Measurements from ENCODE around the gene IGF1R.

IGF1R gene

DNA sequence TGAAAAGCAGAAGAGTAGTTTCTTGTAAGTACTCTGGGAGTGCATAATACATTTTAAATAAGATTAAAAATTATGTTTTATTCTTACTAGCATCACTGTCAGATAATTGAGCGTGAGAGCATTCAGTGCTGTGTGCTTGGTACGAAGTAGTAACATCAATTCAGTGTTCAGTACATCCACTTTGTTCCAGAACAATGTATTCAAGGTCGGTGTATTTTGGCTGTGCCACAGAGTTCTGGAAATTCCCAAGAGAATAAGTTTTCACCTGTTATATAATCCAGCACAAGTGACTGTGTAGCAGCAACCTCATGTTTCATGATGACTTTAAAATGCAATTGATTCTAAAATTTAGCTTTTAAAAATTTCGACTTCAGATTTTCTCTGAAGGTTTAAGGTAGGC is 130.6 kb downstream of the IGF1R start:
- H3K9me3 ChIP-seq (ENCODE audit: low read length): no peaks in the 10 kb centered on the region
- no peaks in the 10 kb centered on the region for H3K27me3 ChIP-seq (ENCODE audit: insufficient read depth, low read length)
- no peaks in the 10 kb centered on the region for H3K4me1 ChIP-seq (ENCODE audit: insufficient read depth, low read length)
- no peak overlapping the region for H2AFZ ChIP-seq (ENCODE audit: low read depth, low read length)
- H3K36me3 ChIP-seq (ENCODE audit: insufficient read depth, low read length): no peaks in the 10 kb centered on the region
- H3K4me3 ChIP-seq (ENCODE audit: low read length): no peak overlapping the region

GRCh38 chr15:98779463-98780071 is 131.2 kb downstream of the IGF1R start:
- Histone ChIP-seq H3K27me3 (ENCODE audit: insufficient read depth, low read length) (no peaks in the 10 kb centered on the region), H3K36me3 (ENCODE audit: insufficient read depth, low read length) (no peaks in the 10 kb centered on the region), H2AFZ (ENCODE audit: low read depth, low read length) (no peak overlapping the region), H3K4me3 (ENCODE audit: low read length) (no peak overlapping the region), H3K4me1 (ENCODE audit: insufficient read depth, low read length) (no peaks in the 10 kb centered on the region), H3K9me3 (ENCODE audit: low read length) (no peaks in the 10 kb centered on the region)

DNA sequence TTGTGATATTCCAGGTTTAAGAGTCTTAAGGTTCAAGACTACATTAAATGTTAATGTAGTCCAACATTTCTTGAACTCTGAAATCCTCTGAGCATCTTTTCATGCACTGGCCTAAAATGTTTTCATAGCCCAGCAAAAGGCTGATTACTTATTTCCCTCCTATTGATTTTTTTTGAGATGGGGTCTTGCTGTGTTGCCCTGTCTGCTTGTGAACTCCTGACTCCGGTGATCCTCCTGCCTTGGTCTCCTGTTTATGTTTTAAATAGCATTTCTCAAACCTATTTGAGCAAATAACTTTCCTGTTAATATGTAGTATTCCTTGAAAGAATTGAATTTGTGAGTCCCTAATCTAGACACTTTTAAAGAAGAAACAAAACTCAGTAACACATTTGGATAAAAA is 133.5 kb downstream of the IGF1R start:
- Histone ChIP-seq H3K27me3 (ENCODE audit: insufficient read depth, low read length) (no peaks in the 10 kb centered on the region), H3K4me3 (ENCODE audit: low read length) (no peak overlapping the region), H3K4me1 (ENCODE audit: insufficient read depth, low read length) (peaks cover 17% of the 10 kb centered on the region), H3K9me3 (ENCODE audit: low read length) (no peaks in the 10 kb centered on the region), H3K36me3 (ENCODE audit: insufficient read depth, low read length) (no peaks in the 10 kb centered on the region), H2AFZ (ENCODE audit: low read depth, low read length) (no peak overlapping the region)

GRCh38 chr15:98782801-98783200 is 134.5 kb downstream of the IGF1R start:
- Histone ChIP-seq H3K4me3 (ENCODE audit: low read length) (no peak overlapping the region), H3K9me3 (ENCODE audit: low read length) (no peaks in the 10 kb centered on the region), H3K4me1 (ENCODE audit: insufficient read depth, low read length) (peaks cover 24% of the 10 kb centered on the region), H3K27me3 (ENCODE audit: insufficient read depth, low read length) (no peaks in the 10 kb centered on the region), H3K36me3 (ENCODE audit: insufficient read depth, low read length) (no peaks in the 10 kb centered on the region), H2AFZ (ENCODE audit: low read depth, low read length) (no peak overlapping the region)

DNA sequence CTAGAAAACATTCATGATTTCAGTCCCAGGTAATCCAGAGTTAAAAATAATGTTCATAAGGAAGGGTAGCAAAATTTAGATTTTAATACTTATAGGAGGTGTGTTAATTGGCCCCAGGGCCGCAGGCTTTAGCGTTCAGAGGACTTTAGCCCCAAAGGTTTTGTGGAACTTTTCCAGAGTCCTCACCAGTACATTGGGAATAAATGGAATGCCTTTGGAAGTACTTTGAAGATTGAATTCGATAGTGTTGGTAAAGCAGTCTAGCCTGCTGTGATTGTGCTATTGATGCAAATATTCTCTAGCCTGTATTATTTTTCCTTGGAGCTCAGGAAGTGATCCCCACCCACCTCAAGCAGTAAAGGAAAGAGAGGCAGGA is 137.1 kb downstream of the IGF1R start:
- Histone ChIP-seq H3K4me1 (ENCODE audit: insufficient read depth, low read length) (peaks cover 38% of the 10 kb centered on the region), H3K4me3 (ENCODE audit: low read length) (no peak overlapping the region), H3K9me3 (ENCODE audit: low read length) (no peaks in the 10 kb centered on the region), H3K27me3 (ENCODE audit: insufficient read depth, low read length) (no peaks in the 10 kb centered on the region), H3K36me3 (ENCODE audit: insufficient read depth, low read length) (no peaks in the 10 kb centered on the region), H2AFZ (ENCODE audit: low read depth, low read length) (no peak overlapping the region)

GRCh38 chr15:98785807-98786621 is 137.7 kb downstream of the IGF1R start:
- Histone ChIP-seq H3K9me3 (ENCODE audit: low read length) (no peaks in the 10 kb centered on the region), H2AFZ (ENCODE audit: low read depth, low read length) (no peak overlapping the region), H3K27me3 (ENCODE audit: insufficient read depth, low read length) (no peaks in the 10 kb centered on the region), H3K36me3 (ENCODE audit: insufficient read depth, low read length) (no peaks in the 10 kb centered on the region), H3K4me1 (ENCODE audit: insufficient read depth, low read length) (peaks cover 38% of the 10 kb centered on the region), H3K4me3 (ENCODE audit: low read length) (no peak overlapping the region)

DNA sequence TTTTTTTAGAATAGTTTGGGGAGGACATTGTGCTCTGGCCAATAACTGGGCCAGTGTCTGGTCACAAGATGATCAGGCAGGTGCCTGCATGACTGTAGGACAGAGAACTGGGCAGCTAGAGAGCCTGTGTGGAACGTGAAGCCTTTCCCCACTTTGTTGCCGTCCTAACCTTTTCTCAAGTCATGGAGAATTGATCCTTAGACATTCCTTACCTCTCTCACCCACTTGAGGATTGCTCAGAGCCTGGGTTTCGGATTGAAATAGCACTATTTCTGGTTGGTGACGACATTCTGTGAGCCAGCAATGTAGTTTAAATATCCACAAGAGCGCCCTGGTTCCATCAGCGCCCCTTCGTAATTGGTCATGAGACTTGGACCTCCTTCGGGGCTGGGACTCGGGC is 138.4 kb downstream of the IGF1R start:
- Histone ChIP-seq H3K27me3 (ENCODE audit: insufficient read depth, low read length) (no peaks in the 10 kb centered on the region), H3K4me3 (ENCODE audit: low read length) (no peak overlapping the region), H3K36me3 (ENCODE audit: insufficient read depth, low read length) (no peaks in the 10 kb centered on the region), H3K9me3 (ENCODE audit: low read length) (no peaks in the 10 kb centered on the region), H3K4me1 (ENCODE audit: insufficient read depth, low read length) (peaks cover 38% of the 10 kb centered on the region), H2AFZ (ENCODE audit: low read depth, low read length) (no peak overlapping the region)

GRCh38 chr15:98787194-98787593 is 138.9 kb downstream of the IGF1R start:
- H3K27me3 ChIP-seq (ENCODE audit: insufficient read depth, low read length): no peaks in the 10 kb centered on the region
- H3K9me3 ChIP-seq (ENCODE audit: low read length): no peaks in the 10 kb centered on the region
- H3K4me3 ChIP-seq (ENCODE audit: low read length): no peak overlapping the region
- no peak overlapping the region for H2AFZ ChIP-seq (ENCODE audit: low read depth, low read length)
- no peaks in the 10 kb centered on the region for H3K36me3 ChIP-seq (ENCODE audit: insufficient read depth, low read length)
- peaks cover 38% of the 10 kb centered on the region for H3K4me1 ChIP-seq (ENCODE audit: insufficient read depth, low read length)

GRCh38 chr15:98787936-98788757 is 139.8 kb downstream of the IGF1R start:
- no peaks in the 10 kb centered on the region for H3K27me3 ChIP-seq (ENCODE audit: insufficient read depth, low read length)
- no peak overlapping the region for H3K4me3 ChIP-seq (ENCODE audit: low read length)
- H3K36me3 ChIP-seq (ENCODE audit: insufficient read depth, low read length): no peaks in the 10 kb centered on the region
- H3K4me1 ChIP-seq (ENCODE audit: insufficient read depth, low read length): peaks cover 41% of the 10 kb centered on the region
- H3K9me3 ChIP-seq (ENCODE audit: low read length): no peaks in the 10 kb centered on the region
- H2AFZ ChIP-seq (ENCODE audit: low read depth, low read length): no peak overlapping the region

DNA sequence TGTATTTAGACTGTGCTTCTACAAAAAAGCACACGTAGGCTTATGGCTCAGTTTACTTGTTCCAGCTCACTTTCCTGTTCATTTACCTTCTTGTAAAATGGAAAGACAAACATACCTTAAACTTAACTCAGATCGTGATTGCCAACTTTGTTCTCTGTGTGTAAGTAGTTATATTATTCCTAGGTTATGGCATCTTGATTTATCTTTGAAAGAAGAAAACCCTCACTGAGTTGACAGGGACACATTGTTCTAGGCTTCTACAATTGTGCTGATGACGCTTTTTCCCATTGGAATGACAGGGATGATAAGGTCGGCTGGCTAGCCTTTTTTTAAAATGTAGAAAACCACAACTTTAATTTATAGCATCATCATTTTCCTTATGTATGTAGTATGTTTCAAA is 140.7 kb downstream of the IGF1R start:
- Histone ChIP-seq H3K4me1 (ENCODE audit: insufficient read depth, low read length) (peaks cover 45% of the 10 kb centered on the region), H3K27me3 (ENCODE audit: insufficient read depth, low read length) (no peaks in the 10 kb centered on the region), H3K36me3 (ENCODE audit: insufficient read depth, low read length) (no peaks in the 10 kb centered on the region), H3K9me3 (ENCODE audit: low read length) (no peaks in the 10 kb centered on the region), H3K4me3 (ENCODE audit: low read length) (no peak overlapping the region), H2AFZ (ENCODE audit: low read depth, low read length) (no peak overlapping the region)

GRCh38 chr15:98790270-98790669 is 141.9 kb downstream of the IGF1R start:
- no peaks in the 10 kb centered on the region for H3K36me3 ChIP-seq (ENCODE audit: insufficient read depth, low read length)
- no peak overlapping the region for H3K4me3 ChIP-seq (ENCODE audit: low read length)
- H2AFZ ChIP-seq (ENCODE audit: low read depth, low read length): no peak overlapping the region
- H3K27me3 ChIP-seq (ENCODE audit: insufficient read depth, low read length): no peaks in the 10 kb centered on the region
- H3K9me3 ChIP-seq (ENCODE audit: low read length): no peaks in the 10 kb centered on the region
- H3K4me1 ChIP-seq (ENCODE audit: insufficient read depth, low read length): peaks cover 52% of the 10 kb centered on the region

- Histone ChIP-seq H2AFZ (ENCODE audit: low read depth, low read length) (no peak overlapping the region), H3K27me3 (ENCODE audit: insufficient read depth, low read length) (no peaks in the 10 kb centered on the region), H3K4me3 (ENCODE audit: low read length) (no peak overlapping the region), H3K9me3 (ENCODE audit: low read length) (no peaks in the 10 kb centered on the region), H3K4me1 (ENCODE audit: insufficient read depth, low read length) (peaks cover 43% of the 10 kb centered on the region), H3K36me3 (ENCODE audit: insufficient read depth, low read length) (no peaks in the 10 kb centered on the region)
Observed at GRCh38 chr15:98791046-98791701, 142.8 kb downstream of the IGF1R start.

GRCh38 chr15:98792117-98792516 is 143.8 kb downstream of the IGF1R start:
- no peaks in the 10 kb centered on the region for H3K27me3 ChIP-seq (ENCODE audit: insufficient read depth, low read length)
- no peaks in the 10 kb centered on the region for H3K9me3 ChIP-seq (ENCODE audit: low read length)
- H2AFZ ChIP-seq (ENCODE audit: low read depth, low read length): no peak overlapping the region
- peaks cover 33% of the 10 kb centered on the region for H3K4me1 ChIP-seq (ENCODE audit: insufficient read depth, low read length)
- H3K36me3 ChIP-seq (ENCODE audit: insufficient read depth, low read length): no peaks in the 10 kb centered on the region
- no peak overlapping the region for H3K4me3 ChIP-seq (ENCODE audit: low read length)
